C1 segment of cervical spinal cord (tissue), 14 donors: ENCODE data around the gene SLC19A1.

Source experiments
- DNase-seq, 14 donors: peaks; one replicate each; lab custom pipeline; 2025; lab: John Stamatoyannopoulos, UW

The SLC19A1 gene

GRCh38 chr21:45558044-45558721, 15.9 kb upstream of the SLC19A1 start:
- DNase-seq = no peak

GRCh38 chr21:45557616-45558043, 15.4 kb upstream of the SLC19A1 start:
- no peak for DNase-seq

GRCh38 chr21:45556645-45557615, 14.7 kb upstream of the SLC19A1 start:
- DNase-seq = peak in 5 of 14 donors; percentile 22 to 68 (median 59)

- DNase-seq = no peak
Measured at GRCh38 chr21:45556302-45556644, 14.0 kb upstream of the SLC19A1 start.

GRCh38 chr21:45555557-45556301, 13.5 kb upstream of the SLC19A1 start:
- peak in 9 of 14 donors; percentile 33 to 87 (median 77) for DNase-seq

GRCh38 chr21:45555251-45555556, 13.0 kb upstream of the SLC19A1 start:
- no peak for DNase-seq

GRCh38 chr21:45554477-45555175, 12.4 kb upstream of the SLC19A1 start:
- peak in 13 of 14 donors; percentile 44 to 90 (median 66) for DNase-seq

- DNase-seq = no peak
Measured at GRCh38 chr21:45552696-45553391, 10.6 kb upstream of the SLC19A1 start.

GRCh38 chr21:45551783-45552695, 9.8 kb upstream of the SLC19A1 start:
- DNase-seq = no peak

- DNase-seq = no peak
Measured at GRCh38 chr21:45551316-45551715, 9.1 kb upstream of the SLC19A1 start.

- no peak for DNase-seq
Measured at GRCh38 chr21:45550522-45551210, 8.4 kb upstream of the SLC19A1 start.

GRCh38 chr21:45549626-45550463, 7.6 kb upstream of the SLC19A1 start:
- DNase-seq = no peak

- DNase-seq = no peak
Measured at GRCh38 chr21:45548711-45549491, 6.7 kb upstream of the SLC19A1 start.

GRCh38 chr21:45547545-45547900, 5.3 kb upstream of the SLC19A1 start:
- DNase-seq = no peak

GRCh38 chr21:45546636-45547544, 4.7 kb upstream of the SLC19A1 start:
- no peak for DNase-seq

GRCh38 chr21:45545691-45546531, 3.7 kb upstream of the SLC19A1 start:
- DNase-seq = no peak
